CD4-positive, alpha-beta T cell treated with Interleukin-10 for 1 hour (primary cell): Measurements from ENCODE around the gene FAAP20.
A peak's percentile ranks its signal among the peaks of the same experiment; 100 is the strongest.

Experiments
- DNase-seq: peaks from one replicate; pipeline ENCODE4 v3.0.0-alpha.2; 2020

FAAP20 gene

DNA sequence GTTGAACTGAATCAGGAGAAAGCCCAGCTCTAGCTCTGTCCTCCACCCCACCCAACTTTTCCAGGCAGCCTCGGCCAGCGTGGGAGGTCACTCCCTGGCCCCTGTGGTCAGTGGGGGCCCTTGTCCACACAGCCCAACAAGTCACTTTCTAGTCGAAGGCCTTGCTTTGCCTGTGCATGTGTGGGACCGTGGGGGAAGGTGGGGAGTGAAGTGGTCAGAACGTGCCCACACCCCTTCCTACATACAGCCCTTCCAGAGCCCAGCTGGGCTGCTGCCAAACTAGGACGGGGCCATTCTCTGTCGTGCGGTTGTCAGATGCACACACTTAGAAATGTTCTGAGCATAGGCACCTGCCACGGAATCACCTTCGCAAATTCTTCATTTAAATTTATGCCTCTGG, 18.0 kb downstream of the FAAP20 start:
- no peak for DNase-seq

DNA sequence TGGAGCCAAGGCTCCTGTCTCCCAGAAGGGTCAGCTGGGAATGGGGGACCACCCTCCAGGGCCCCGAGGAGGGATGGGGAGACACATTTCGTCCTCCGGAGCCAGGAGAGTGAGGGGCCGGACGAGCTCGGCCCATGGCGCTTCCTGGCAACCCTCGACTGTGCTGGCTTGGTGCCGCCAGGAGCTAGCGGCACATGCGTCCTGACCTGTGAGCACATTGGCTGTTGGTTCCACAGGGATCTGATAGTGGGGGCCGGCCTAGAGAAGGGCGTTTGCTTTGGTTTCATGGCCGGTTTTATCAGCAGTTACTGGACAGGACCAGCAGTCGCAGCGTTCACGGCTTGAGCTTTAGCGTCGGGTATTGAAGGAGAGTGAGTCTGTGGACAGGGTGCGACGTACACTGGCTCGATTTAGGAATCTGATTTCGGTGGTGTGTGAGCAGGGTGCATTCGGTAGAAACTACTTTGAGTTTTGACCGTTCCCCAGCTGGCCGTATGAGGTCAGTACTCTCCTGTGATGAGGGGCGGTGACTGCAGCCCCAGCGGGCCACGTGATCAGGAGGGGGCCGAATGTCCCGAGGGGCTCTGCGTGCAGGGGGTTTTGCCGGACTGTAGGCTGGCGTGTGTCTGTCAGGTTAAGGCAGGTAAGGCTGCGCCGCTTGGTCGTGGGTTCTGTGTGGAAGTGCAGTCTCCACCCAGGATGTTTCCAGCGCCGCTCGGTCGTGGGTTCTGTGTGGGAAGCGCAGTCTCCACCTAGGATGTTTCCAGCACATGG, 18.7 kb downstream of the FAAP20 start:
- no peak for DNase-seq

DNA sequence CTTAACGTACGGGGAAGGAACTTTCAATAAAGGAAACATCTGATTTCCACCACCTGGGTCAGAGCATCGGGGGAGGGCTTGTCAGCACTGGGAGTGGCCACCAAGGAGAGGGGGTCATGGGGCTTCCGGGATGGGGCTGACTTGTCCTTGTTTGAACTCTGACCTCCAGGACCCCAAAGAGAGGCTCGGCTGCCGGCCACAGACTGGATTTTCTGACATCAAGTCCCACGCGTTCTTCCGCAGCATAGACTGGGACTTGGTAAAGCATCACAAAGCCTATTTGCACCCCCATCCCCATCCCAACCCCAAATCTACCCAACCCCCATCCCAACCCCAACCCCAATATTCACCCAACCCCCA, 19.5 kb downstream of the FAAP20 start:
- no peak for DNase-seq

DNA sequence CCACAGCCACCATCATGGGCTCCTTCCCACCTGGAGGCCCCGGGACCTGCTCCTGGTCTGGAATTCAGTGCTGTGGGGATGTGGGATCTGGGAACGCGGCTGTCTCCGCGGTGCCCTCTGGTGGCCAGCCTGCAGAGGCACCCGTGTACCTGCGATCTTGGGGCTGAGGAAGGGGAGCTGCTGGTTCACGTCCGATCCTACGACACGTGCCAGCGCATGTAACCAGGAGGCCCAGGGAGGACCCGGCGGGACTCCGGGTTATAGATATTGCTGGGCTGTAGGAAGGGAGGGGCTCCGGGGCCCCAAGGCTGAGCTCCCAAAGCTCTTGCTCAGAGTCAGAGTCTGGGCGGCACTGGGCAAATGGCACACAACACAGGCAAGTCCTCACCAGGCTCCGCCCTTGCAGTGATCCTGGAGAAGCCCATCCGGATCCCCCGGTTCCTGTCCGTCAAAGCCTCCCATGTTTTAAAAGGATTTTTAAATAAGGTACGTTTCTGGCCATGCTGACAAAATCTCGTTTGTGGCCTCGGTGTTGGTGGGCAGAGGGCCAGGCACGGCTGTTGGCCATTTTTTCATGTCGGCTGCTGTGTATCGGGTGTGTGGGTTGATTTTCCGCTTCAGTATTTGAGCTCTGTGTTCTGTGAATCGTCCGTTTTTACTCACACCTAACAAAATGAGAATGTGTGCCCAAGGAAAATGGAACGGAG, 20.1 kb downstream of the FAAP20 start:
- peak; percentile 40 for DNase-seq

GRCh38 chr1:2173546-2174347, 20.8 kb downstream of the FAAP20 start:
- DNase-seq = no peak

DNA sequence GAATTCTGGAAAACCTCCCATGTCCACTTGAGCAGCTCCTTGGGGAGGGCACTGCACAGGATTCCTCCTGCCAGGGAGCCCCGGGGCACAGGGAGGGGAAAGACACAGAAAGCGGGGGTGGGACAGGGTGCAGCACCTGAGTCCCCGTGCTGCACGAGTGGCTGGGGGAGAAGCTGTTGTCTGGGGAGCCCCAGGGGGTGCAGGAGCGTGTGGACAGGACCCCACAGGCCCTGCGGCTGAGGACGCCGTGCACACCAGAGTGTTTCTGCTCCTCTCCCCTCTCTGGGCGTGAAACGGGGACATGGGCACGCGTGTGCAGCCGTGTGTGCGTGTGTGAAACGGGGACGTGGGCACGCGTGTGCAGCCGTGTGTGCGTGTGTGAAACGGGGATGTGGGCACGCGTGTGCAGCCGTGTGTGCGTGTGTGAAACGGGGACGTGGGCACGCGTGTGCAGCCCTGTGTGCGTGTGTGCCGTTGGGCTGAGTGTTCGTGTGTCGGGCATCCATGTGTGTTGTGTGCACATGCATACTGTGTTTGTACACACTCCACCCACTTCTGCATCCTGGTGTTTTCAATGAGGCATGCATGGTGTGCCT, 21.9 kb downstream of the FAAP20 start:
- DNase-seq = no peak

DNA sequence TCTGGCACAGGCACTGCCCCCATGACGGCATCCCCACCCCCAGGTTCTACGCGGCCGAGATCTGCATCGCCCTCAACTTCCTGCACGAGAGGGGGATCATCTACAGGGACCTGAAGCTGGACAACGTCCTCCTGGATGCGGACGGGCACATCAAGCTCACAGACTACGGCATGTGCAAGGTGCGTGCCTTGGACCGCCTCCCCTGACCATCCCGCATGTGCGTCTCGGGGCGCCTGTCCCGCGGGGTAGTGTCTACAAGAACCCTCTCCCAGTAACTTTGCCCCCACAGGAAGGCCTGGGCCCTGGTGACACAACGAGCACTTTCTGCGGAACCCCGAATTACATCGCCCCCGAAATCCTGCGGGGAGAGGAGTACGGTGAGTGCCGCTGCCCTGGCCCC, 22.6 kb downstream of the FAAP20 start:
- no peak for DNase-seq

GRCh38 chr1:2170211-2170610, 24.4 kb downstream of the FAAP20 start:
- no peak for DNase-seq

GRCh38 chr1:2169200-2169836, 25.3 kb downstream of the FAAP20 start:
- DNase-seq = no peak

GRCh38 chr1:2168535-2168934, 26.0 kb downstream of the FAAP20 start:
- DNase-seq = no peak

- no peak for DNase-seq
These were observed 26.5 kb downstream of the FAAP20 start for GRCh38 chr1:2168090-2168489.

DNA sequence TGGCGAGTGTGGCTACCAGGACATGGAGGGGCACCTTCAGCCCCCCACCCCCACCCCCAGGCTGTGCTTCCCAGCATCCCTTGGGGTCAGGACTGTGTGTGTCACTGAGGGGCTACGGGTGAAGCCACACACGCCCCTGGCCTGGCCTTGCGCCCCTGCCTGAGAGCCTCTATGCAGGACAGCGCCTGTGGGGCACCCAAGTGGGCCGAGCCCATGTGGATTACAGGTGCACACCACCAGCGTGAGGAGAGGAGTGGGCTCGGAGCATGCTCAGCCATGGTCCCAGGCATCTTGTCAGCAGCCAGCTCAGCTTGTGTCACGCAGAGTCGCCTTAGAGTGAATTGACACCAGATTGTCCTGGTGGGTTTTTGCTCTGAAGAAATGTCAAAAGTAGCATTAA, 27.9 kb downstream of the FAAP20 start:
- no peak for DNase-seq

GRCh38 chr1:2166254-2166653, 28.3 kb downstream of the FAAP20 start:
- no peak for DNase-seq

- no peak for DNase-seq
These were observed 28.9 kb downstream of the FAAP20 start for GRCh38 chr1:2165646-2166045.

DNA sequence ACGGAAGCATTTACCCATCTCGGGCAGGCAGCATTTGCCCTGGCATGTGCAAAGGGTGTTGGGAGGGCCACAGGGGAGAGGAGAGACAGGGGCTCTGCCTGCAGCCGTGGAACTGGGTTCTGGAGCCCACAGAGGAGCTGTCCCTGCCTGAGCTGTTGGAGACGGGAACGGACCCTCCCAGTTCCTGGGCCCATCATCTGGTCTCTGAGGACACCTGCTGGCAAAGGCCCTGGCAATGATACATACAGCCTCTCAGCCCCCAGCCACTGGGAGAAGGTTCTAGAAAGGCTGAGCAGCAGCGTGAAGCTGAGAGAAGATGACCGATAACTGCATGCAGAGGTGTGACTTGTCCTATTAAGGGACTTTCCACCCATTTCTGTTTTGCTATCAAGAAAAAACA, 31.4 kb downstream of the FAAP20 start:
- no peak for DNase-seq

DNA sequence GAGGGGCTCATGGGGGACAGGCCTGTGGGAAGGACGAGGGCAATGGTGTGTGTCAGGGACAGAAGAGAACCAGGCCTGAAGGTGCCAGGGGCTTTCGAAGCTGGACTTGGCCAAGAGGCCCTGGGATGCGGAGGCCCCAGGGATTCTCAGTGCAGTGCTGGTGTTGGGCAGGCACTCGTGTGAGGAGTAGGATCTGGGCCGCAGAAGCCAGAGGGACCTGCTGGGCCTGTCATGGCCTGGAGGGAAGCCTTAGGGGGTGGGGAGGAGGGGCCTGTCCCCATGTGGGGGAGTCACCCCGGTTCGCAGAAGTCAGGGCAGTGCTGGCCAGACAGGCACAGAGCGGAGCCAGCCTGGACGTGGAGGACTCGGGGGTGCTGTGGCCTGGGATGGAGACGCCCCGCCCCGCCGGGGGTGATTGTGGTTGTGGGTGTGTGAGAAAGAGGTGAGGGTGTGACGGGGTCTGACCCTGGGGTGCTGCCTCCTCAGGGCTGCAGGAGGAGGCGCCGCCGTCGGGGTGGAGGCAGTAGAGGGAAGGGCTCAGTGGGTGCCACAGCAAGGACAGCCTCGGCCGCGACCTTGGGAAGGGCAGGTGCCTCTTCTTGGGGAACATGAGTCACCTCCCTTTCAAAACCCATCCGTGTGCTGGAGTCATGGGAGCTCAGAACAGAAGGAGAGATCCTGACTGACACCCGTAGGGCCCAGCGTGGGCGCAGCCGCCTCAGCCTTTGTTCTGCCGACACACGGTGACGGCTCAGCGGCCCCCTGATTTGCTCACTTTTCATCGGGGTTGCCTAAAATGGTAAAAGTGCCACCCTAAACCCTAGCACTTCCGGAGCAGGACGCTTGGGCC, 33.9 kb downstream of the FAAP20 start:
- DNase-seq = no peak

DNA sequence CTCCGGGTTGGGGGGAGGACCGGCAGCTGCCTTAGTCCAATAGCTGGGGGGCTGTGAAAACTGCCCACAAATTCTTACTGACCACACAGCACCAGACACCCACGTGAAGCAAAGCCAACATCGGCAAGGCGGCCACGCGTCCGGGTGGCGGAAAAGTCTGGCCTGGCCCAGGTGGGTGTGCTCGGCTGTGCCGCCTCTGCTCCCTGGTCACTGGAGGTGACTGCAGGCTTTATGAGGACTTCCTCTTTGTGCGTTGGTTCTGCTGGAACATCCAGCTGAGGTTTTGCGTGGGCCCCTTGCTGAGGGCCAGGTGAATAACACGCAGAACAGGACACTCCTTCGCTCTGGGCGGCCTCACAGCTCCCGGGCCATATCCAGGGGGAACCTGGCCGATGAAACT, 35.4 kb downstream of the FAAP20 start:
- DNase-seq = no peak

DNA sequence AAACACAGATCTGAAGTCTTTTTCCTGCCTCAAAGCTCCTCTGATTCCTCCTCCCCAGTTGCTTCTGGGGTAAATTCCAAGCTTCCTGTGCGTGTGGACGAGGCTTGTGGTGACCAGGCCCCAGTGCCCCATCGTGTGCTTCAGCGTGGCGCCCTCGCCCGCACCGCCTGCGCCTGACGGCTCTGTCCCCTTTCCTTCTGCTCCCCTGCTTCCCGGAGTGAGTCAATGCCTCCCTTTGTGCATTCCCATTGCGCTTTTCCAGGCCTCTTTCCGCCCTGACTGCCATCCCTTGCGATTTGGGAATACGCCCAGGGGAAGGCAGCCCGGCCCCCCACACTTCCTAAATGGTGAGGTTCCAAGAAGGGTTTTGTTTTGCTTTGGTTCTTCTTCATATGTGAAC, 36.3 kb downstream of the FAAP20 start:
- DNase-seq = no peak

- no peak for DNase-seq
These were observed 36.7 kb downstream of the FAAP20 start for GRCh38 chr1:2157856-2158255.

DNA sequence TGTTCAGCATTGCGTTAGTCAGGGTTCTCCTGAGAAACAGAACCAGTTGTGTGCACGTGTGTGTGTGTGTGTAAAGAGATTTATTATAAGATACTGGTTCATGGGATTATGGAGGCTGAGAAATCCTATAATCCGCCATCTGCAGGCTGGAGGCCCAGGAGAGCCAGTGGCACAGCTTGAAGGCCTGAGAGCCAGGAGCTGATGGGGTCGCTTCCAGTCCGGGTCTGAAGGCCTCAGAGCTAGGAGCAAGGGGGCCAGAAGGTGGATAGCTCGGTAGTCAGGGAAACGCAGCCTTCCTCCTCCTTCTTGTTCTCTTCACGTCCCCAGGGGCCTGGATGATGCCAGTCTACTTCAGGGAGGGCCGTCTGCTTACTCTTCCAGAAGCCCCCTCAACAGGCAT, 37.7 kb downstream of the FAAP20 start:
- no peak for DNase-seq

DNA sequence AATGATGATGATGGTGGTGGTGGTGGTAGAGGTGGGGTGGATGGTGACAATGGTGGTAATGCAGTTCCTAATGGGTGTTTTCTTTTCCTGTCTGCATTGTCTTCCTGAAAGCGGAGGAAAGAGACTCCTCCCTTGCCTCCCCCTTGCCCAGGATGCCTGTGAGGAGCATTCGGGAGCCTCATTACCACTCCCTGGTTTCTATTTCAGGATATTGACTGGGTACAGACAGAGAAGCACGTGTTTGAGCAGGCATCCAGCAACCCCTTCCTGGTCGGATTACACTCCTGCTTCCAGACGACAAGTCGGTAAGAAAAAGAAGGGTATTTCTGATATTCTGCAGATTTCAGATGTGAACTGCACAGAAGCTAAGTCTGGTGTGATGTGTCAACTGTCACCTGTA, 38.8 kb downstream of the FAAP20 start:
- no peak for DNase-seq

GRCh38 chr1:2155147-2155598, 39.4 kb downstream of the FAAP20 start:
- DNase-seq = no peak
